Hepatic stellate cell (primary cell): ENCODE data around the gene SUFU.

ENCODE experiments used
- DNase-seq: peaks from one replicate; pipeline ENCODE4 v3.0.0; 2011; ENCODE audit warnings: low spot score

SUFU gene

DNA sequence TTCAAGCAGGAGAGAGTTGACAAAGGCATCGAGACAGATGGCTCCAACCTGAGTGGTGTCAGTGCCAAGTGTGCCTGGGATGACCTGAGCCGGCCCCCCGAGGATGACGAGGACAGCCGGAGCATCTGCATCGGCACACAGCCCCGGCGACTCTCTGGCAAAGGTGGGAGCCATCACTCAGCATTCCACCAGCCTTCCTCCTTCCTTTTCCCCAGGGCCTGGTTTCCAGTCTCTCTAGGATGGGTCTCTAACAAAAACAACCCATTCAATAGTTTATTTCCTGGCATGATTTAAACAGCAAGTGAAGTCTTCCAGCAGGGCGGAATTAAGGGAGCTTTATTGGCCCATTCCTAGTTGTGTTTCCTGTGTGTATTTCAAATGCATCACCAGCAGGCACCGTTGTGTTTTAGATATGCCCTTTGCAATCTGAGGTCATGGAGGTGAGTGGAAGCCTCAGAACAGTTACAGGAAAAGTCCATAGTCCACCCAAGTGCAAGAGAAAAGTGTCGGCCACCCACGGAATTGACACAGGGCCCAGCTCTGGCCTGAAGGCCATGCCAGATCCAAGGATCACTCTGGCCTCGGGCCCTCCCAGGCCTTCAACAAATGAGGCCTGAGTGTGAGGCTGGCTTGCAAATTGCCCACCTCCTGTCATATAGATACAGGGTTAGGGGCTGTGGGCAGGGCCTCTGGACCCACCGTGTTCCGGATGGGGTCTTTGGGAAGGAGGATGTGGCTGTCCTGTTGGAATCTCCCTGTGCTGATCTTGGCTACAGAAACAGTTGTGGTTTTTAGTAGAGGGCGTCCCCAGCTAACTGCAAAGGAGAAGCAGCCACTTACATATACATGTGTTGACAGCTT, 93.6 kb downstream of the SUFU start:
- no peak for DNase-seq

DNA sequence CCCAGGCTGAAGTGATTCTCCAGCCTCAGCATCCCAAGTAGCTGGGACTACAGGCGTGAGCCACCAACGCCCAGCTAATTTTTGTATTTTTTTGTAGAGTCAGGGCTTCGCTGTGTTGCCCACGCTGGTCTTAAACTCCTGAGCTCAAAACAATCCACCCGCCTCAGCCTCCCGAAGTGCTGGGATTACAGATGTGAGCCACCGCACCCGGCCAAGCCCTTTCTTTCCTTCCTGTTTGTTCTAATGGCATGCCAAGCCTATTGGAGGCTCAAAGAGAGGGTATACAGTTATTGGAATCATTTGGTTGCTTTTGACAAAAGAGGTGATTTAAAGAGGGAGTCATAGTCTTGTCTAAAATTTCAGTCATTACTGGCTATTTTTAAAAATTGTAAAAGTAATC, 94.5 kb downstream of the SUFU start:
- DNase-seq, result no peak

- no peak for DNase-seq
Observed at GRCh38 chr10:102599565-102600327, 96.0 kb downstream of the SUFU start.

DNA sequence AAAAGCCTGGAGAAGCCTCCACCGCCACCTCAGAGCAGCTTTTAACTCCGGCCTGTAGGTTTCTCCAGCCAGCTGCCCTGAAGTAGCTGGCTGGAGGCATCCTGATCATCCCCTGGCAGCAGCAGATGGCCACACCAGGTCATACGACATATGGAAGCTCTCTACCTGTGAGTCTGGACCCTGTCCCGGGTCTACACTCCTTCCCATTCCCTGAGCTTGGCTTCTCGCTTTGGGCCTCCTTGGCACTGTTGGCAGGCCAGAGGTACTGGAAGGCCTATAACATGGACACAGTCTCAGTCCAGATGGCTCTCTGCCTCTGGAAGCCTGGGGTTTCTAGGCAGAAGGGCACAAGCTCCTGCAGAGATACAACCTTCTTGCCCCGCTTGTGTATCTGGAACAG, 97.0 kb downstream of the SUFU start:
- DNase-seq, result no peak

- no peak for DNase-seq
Observed at GRCh38 chr10:102601639-102602038, 97.9 kb downstream of the SUFU start.

GRCh38 chr10:102602272-102603045, 98.7 kb downstream of the SUFU start:
- DNase-seq, result no peak

DNA sequence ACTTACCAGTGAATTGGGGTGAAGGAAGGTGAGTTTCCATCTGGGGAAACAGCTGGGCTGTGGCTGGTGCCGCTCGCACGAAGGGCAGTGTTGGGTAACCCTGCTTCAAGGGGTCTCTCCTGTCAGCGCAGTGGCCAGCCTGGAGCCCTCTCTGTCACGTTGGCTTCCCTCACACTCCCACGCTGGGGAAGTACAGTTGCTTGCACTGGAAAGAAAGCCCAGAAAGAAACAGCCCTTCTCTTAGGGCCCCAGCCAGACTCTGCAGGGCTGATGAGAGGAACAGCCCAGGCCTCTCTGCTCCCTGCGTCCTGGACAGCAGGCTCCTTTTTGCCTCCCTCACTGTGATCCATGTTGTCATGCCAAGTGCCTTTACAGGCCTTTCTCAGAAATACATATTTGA, 100.2 kb downstream of the SUFU start:
- DNase-seq, result no peak

DNA sequence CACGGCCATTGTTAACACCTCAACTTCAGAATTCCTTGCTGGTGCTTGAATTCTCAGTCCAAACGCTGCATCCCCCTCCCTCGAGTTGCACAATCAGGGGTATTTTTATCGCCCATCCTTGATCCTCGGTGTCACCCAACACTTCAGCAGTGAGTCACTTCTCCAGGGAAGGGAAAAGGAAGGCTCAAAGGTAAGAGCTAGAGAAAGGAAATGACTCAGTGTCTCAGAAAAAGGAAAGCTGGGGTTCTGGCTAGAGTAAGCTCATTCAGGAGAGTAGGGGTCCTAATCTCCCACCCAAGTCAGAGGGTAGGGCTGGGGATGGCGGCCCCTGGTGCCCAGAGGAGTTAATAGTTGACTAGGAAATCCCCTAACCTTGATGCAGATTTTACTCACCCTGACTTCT, 100.7 kb downstream of the SUFU start:
- peak; percentile 78 for DNase-seq

GRCh38 chr10:102605712-102606111, 101.9 kb downstream of the SUFU start:
- DNase-seq, result no peak

DNA sequence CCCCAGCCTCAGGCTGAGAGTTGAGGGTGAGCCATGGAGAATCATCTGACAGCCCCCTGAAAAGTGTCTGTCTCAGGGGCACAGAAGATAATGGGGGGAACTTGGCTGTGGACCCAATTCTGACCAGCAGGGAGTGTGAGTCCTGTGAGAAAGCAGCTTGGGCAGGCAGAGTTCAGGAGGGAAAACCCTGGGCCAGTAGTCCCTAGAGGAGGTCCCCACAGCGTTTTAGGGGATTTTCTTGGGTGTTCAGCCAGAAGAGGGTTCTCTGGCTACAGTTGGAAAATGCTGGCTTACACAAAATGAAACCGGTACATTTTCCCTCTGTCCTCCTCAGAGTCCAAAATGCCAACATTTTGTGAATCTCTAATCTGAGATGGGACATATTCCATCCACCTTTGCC, 104.7 kb downstream of the SUFU start:
- no peak for DNase-seq

- no peak for DNase-seq
Observed at GRCh38 chr10:102610441-102610887, 106.7 kb downstream of the SUFU start.

GRCh38 chr10:102611514-102612087, 107.8 kb downstream of the SUFU start:
- no peak for DNase-seq

DNA sequence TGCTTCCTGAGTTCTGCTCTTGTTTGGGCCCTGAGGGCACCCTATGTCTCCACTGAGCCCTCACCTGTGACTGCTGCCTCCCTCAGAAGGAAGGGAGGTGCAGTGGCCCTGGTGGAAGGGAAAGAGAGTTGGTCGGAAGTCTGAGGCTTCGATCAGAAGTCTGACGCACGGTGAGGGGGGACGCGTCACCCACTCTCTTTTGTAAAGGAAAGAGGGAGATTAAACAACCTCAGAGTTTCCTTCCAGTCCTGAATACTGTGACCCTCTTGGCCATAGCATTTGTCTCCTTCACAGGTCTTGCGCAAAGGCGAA, 109.1 kb downstream of the SUFU start:
- no peak for DNase-seq

DNA sequence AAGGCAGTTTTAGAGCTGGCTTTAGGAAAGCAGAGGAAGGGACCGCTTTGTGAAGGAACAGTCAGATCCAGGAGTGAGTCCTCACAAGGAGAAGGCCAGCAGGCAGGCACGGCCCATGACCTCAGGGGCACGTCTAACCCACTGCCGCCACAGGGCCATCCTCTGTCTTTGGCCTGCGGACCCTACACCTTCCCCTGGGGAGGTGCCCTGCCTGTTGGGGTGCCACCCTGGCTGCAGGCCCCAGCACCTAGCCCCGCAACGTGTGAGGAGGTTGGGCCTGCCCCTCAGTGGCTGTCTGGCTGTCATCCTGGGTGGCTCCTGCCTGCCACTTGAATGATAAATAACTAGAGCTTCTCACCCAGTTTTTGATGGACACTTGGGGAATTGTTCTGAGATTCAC, 109.5 kb downstream of the SUFU start:
- DNase-seq, result no peak

DNA sequence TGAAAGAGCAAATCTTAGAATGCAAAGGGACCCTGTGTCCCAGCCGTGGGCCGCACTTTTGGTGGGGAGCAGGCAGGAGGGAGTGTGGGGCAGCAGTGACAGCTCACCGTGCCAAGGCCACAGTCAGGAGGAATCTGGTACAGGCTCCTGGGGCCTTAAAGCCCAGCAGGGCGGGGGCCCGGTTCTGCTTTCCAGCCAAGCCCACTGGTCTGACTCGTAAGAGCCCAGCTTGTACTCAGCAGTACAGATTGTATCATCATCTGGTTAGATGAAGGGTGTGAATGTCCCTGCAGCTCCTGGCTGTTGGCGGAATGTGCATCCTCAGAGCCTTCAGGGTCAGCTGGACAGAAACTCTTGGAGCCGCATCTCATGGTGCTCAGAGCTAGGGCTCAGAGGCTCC, 110.0 kb downstream of the SUFU start:
- DNase-seq, result no peak

DNA sequence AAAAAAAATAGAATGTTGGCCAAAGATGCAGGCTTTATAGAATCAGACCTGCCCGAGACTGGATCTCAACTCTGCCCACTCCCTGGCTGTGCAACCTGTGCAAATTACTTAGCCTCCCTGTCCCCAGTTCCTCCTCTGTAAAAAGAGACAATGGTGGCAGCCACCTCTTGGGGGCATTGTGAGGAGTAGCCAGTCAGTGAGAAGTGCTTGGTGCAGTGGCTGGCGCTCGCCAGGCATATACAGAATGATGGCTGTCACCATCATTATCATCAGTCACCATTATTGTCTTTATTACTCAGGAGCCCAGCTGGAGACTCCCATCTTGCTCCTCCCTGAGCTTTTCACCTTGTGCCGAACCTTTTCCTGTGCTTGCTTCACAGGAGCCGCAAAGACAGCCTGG, 111.1 kb downstream of the SUFU start:
- DNase-seq, result no peak

DNA sequence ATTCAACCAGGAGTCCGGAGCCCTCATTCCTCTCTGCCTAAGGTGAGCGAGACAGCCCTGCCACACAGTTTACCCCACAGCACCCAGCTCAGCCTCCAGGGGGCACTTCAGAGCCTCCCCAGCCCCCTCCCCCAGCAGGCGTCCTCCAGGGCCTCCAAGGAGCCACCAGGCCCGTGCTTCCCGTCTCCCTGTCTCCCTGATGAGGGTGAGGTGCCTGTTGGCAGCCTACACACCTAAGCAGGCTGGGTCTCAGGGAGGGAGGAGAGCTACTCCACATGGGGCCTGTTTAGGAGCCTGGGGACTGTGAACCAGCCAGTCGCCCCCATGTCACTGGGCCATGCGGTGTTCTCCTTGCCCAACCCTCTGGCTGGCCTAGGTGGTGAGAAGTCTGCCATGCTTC, 111.6 kb downstream of the SUFU start:
- DNase-seq, result no peak

DNA sequence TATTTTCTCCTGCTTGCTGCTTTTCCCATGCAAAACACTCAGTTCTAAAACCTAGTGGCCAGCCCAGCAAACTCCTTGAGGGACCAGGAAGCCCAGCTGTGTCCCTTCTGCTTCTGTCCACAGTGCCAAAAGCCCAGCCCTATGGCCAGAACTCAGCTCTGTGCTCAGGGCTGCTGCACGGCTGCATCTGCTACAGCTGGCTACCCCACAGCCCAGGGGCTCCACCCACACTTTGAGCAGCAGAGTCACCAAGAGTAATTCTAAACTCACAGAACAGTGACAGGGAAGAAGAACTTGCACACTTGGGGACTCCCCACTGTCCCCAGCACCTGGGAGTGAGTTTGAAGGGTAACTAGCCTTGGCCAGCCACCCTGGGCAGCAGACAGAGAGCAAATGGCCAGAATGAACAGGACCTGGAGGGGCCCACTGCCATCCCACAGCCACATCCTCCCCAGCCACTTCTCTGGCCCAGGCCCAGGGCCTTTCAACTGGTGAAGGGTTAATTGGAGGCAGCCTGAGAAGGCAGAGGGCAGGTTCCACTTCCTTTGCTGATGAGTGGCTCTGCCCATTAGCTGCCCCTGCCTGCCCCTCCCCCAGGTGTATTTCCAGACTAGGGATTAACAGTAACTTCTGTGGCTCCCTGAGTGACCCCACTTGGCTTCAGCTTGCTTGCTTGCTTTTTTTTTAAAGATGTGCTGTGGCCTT, 112.4 kb downstream of the SUFU start:
- no peak for DNase-seq

DNA sequence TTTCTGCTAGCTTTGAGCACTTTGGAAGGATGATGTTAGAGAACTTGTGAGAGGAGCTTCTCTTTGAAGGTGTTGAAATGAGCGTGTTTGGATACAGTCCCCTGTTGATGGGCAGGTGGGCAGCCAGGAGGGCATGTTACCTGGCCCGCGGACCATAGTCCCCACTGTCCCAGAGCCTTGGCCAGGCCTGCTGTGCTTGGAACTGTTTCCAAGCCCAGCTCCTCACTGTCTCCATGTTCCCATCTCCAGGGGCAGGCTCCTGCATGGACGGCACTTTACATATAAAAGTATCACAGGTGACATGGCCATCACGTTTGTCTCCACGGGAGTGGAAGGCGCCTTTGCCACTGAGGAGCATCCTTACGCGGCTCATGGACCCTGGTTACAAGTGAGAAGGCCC, 113.3 kb downstream of the SUFU start:
- DNase-seq, result no peak

- DNase-seq, result no peak
Observed at GRCh38 chr10:102617816-102618215, 114.0 kb downstream of the SUFU start.

GRCh38 chr10:102619281-102619981, 115.7 kb downstream of the SUFU start:
- DNase-seq, result no peak
